Measurements from ENCODE around the gene SLC35C1. TPM values are rescaled to one million over a fixed set of nuclear protein-coding genes. Genes with fewer than 3 reads are reported as not detected.

The SLC35C1 gene
- total and polyA plus RNA-seq, 2 donors from 2014 or later: 5.7 to 20.6 TPM

GRCh38 chr11:45798793-45799441 lies 6.0 kb upstream of the SLC35C1 start:
- H3K27me3 ChIP-seq (ENCODE audit: control insufficient read depth, insufficient read depth, low read length): no peaks in the 10 kb centered on the region
- no peak for TF ChIP-seq CTCF (IDR thresholded peaks at IDR 0.05; ENCODE audit: borderline replicate concordance, extremely low read depth, insufficient read depth)
- FAIRE-seq: no peak
- H3K9ac ChIP-seq (ENCODE audit: low read length in 3 of 3): no peak overlapping the region
- intact Hi-C loops (cut with DNase I): no loop called here
- H3K27ac ChIP-seq (ENCODE audit: low read depth in 2 of 2, low read length in 2 of 2): no peak overlapping the region
- H3K9me3 ChIP-seq (ENCODE audit: control insufficient read depth in 2 of 3, insufficient read depth in 1 of 3, low read length in 3 of 3): no peaks in the 10 kb centered on the region
- no peak for DNase-seq
- peaks cover 0 to 3% (median 0%) of the 10 kb centered on the region in 3 donors for H3K4me1 ChIP-seq (ENCODE audit: control insufficient read depth in 2 of 3, insufficient read depth in 2 of 3, low read depth in 1 of 3, low read length in 3 of 3)
- no peaks in the 10 kb centered on the region for H3K36me3 ChIP-seq (ENCODE audit: control insufficient read depth in 2 of 3, insufficient read depth in 3 of 3, low read length in 3 of 3)
- H3K4me3 ChIP-seq (ENCODE audit: low read length in 3 of 3): no peak overlapping the region

GRCh38 chr11:45799562-45799961 lies 5.4 kb upstream of the SLC35C1 start:
- Histone ChIP-seq H3K9ac (ENCODE audit: low read length in 3 of 3) (no peak overlapping the region), H3K36me3 (ENCODE audit: control insufficient read depth in 2 of 3, insufficient read depth in 3 of 3, low read length in 3 of 3) (no peaks in the 10 kb centered on the region), H3K9me3 (ENCODE audit: control insufficient read depth in 2 of 3, insufficient read depth in 1 of 3, low read length in 3 of 3) (no peaks in the 10 kb centered on the region), H3K4me1 (ENCODE audit: control insufficient read depth in 2 of 3, insufficient read depth in 2 of 3, low read depth in 1 of 3, low read length in 3 of 3) (peaks cover 0 to 3% (median 0%) of the 10 kb centered on the region in 3 donors), H3K27ac (ENCODE audit: low read depth in 2 of 2, low read length in 2 of 2) (no peak overlapping the region), H3K27me3 (ENCODE audit: control insufficient read depth, insufficient read depth, low read length) (no peaks in the 10 kb centered on the region), H3K4me3 (ENCODE audit: low read length in 3 of 3) (no peak overlapping the region)
- intact Hi-C loops (cut with DNase I): no loop called here
- FAIRE-seq (no peak), DNase-seq (no peak)
- TF ChIP-seq CTCF (IDR thresholded peaks at IDR 0.05; ENCODE audit: borderline replicate concordance, extremely low read depth, insufficient read depth): no peak

GRCh38 chr11:45800261-45800660 lies 4.7 kb upstream of the SLC35C1 start:
- DNase-seq: no peak
- no peak for TF ChIP-seq CTCF (IDR thresholded peaks at IDR 0.05; ENCODE audit: borderline replicate concordance, extremely low read depth, insufficient read depth)
- H3K4me1 ChIP-seq (ENCODE audit: control insufficient read depth in 2 of 3, insufficient read depth in 2 of 3, low read depth in 1 of 3, low read length in 3 of 3): peaks cover 0 to 3% (median 0%) of the 10 kb centered on the region in 3 donors

More at GRCh38 chr11:45800261-45800660, 4.7 kb upstream of the SLC35C1 start:
- no peaks in the 10 kb centered on the region for H3K36me3 ChIP-seq (ENCODE audit: control insufficient read depth in 2 of 3, insufficient read depth in 3 of 3, low read length in 3 of 3)
- no peaks in the 10 kb centered on the region for H3K27me3 ChIP-seq (ENCODE audit: control insufficient read depth, insufficient read depth, low read length)
- no peak overlapping the region for H3K4me3 ChIP-seq (ENCODE audit: low read length in 3 of 3)
- no peaks in the 10 kb centered on the region for H3K9me3 ChIP-seq (ENCODE audit: control insufficient read depth in 2 of 3, insufficient read depth in 1 of 3, low read length in 3 of 3)
- H3K27ac ChIP-seq (ENCODE audit: low read depth in 2 of 2, low read length in 2 of 2): no peak overlapping the region
- FAIRE-seq: no peak
- H3K9ac ChIP-seq (ENCODE audit: low read length in 3 of 3): no peak overlapping the region
- intact Hi-C loops (cut with DNase I): no loop called here
